Activated B cell treated with CpG ODN at 0.5 μM for 24 hours (primary cell): Measurements from ENCODE around the gene ING4. TPM values are rescaled to one million over a fixed set of nuclear protein-coding genes. Genes with fewer than 3 reads are reported as not detected.

ENCODE experiments used
- ATAC-seq: fragments of 200-7000 bp; cut with Tn5 transposase; one replicate; pipeline ENCODE4 v1.10.0; 2021; ENCODE audit warnings: low read depth, mild to moderate bottlenecking, moderate library complexity
- CTCF ChIA-PET: fragments of 350-600 bp; sonication (Branson Sonifier 250); formaldehyde crosslinking; loops from one replicate; lab custom pipeline; 2021; ENCODE audit warnings: antibody characterized with exemption; lab: Charles Lee
- POLR2A ChIA-PET: fragments of 350-600 bp; sonication (Branson Sonifier 250); formaldehyde crosslinking; loops from one replicate; lab custom pipeline; 2021; ENCODE audit warnings: antibody characterized with exemption; lab: Charles Lee
- DNase-seq: peaks from one replicate; pipeline ENCODE4 v3.0.0; 2022
- H3K27ac Mint-ChIP-seq: one replicate; pipeline ENCODE4 v1.8.0; 2020; ENCODE audit warnings: mixed read lengths
- H3K27me3 Mint-ChIP-seq: one replicate; pipeline ENCODE4 v1.8.0; 2021; ENCODE audit warnings: mixed read lengths
- H3K36me3 Mint-ChIP-seq: one replicate; pipeline ENCODE4 v1.8.0; 2021; ENCODE audit warnings: low read depth, mixed read lengths
- H3K4me1 Mint-ChIP-seq: one replicate; pipeline ENCODE4 v1.8.0; 2021; ENCODE audit warnings: mixed read lengths
- H3K4me3 Mint-ChIP-seq: one replicate; pipeline ENCODE4 v1.8.0; 2020; ENCODE audit warnings: mild to moderate bottlenecking, mixed read lengths
- H3K9me3 Mint-ChIP-seq: one replicate; pipeline ENCODE4 v1.8.0; 2020; ENCODE audit warnings: mixed read lengths
- CTCF ChIP-seq: fragments of 200-600 bp; IDR thresholded peaks from one replicate; pipeline ENCODE4 v1.8.0; 2022; ENCODE audit warnings: antibody characterized with exemption, mild to moderate bottlenecking
- intact Hi-C: fragments of 100-400 bp; cut with micrococcal nuclease; formaldehyde crosslinking; loops from one replicate; pipeline ENCODE4 v1.15.1; 2024
- total RNA-seq: library from RNA; stranded (reverse); gene quantifications from 2 replicates; pipeline ENCODE4 v1.2.3, GENCODE V29; 2022

Gene ING4
- total RNA-seq, 1 donor from 2014 or later: 39.2 TPM

GRCh38 chr12:6604259-6605029 lies 58.5 kb downstream of the ING4 start:
- no peak for ATAC-seq
- no peaks in the 10 kb centered on the region for H3K9me3 Mint-ChIP-seq
- ChIA-PET CTCF (interaction anchor here (0.7 to 0.8 kb wide), 2 partner anchors 34 to 149 kb away, joined by 3 read pairs; partner anchors contain the start of gene MLF2), POLR2A (interaction anchor here (0.6 to 1.2 kb wide), 7 partner anchors 9 to 417 kb away, joined by 3 to 4 read pairs (median 3); partner anchors contain the start of gene SPSB2)
- peak overlapping the region; percentile 82 for H3K27ac Mint-ChIP-seq
- intact Hi-C loops: loop anchor here (5.0 kb wide), 1 partner anchor 368 kb away; the partner anchor contains the start of genes EMG1 and PHB2
- no peak for TF ChIP-seq CTCF
- H3K4me3 Mint-ChIP-seq: no peak overlapping the region
- DNase-seq: no peak
- H3K4me1 Mint-ChIP-seq: peaks cover 46% of the 10 kb centered on the region
- H3K27me3 Mint-ChIP-seq: no peaks in the 10 kb centered on the region
- peaks cover 63% of the 10 kb centered on the region for H3K36me3 Mint-ChIP-seq

- POLR2A ChIA-PET: interaction anchor here (0.5 to 2.6 kb wide), 8 partner anchors 10 to 121 kb away, joined by 3 to 8 read pairs (median 4); partner anchors contain the start of genes COPS7A, MRPL51, NOP2 and ZNF384
- Mint-ChIP-seq H3K9me3 (no peaks in the 10 kb centered on the region), H3K27ac (peak overlapping the region; percentile 56), H3K4me1 (peaks cover 45% of the 10 kb centered on the region), H3K4me3 (peak overlapping the region; percentile 56), H3K27me3 (no peaks in the 10 kb centered on the region), H3K36me3 (peaks cover 75% of the 10 kb centered on the region)
- ATAC-seq (no peak), DNase-seq (no peak)
- intact Hi-C loops: no loop called here
- TF ChIP-seq CTCF: no peak
- CTCF ChIA-PET: interaction anchor here (0.9 kb wide), 1 partner anchor 33 kb away, joined by 3 read pairs; no protein-coding TSS in a partner anchor
Observed at GRCh38 chr12:6603095-6603567, 59.8 kb downstream of the ING4 start.

GRCh38 chr12:6602526-6602925 lies 60.4 kb downstream of the ING4 start:
- no peak for TF ChIP-seq CTCF
- Mint-ChIP-seq H3K27me3 (no peaks in the 10 kb centered on the region), H3K27ac (peak overlapping the region; percentile 53), H3K9me3 (no peaks in the 10 kb centered on the region), H3K36me3 (peaks cover 81% of the 10 kb centered on the region), H3K4me1 (peaks cover 45% of the 10 kb centered on the region), H3K4me3 (no peak overlapping the region)
- DNase-seq (no peak), ATAC-seq (no peak)
- ChIA-PET POLR2A (interaction anchor here (0.5 to 2.6 kb wide), 8 partner anchors 11 to 219 kb away, joined by 3 to 8 read pairs (median 4); partner anchors contain the start of genes COPS7A, MRPL51, NOP2 and ZNF384), CTCF (interaction anchor here (0.9 kb wide), 1 partner anchor 32 kb away, joined by 3 read pairs; no protein-coding TSS in a partner anchor)
- intact Hi-C loops: no loop called here

Other genes with a start within 250 kb of the ING4 start
- 39.3 and 43.8 TPM in 2 replicates for gene CD27, start 218.2 kb downstream of the ING4 start, total RNA-seq
- gene TAPBPL, start 211.1 kb downstream of the ING4 start, total RNA-seq: 52.5 and 64.0 TPM in 2 replicates
- 32.9 and 34.5 TPM in 2 replicates for gene VAMP1, start 192.4 kb downstream of the ING4 start, total RNA-seq
- 130 and 145 TPM in 2 replicates for gene MRPL51, start 169.9 kb downstream of the ING4 start, total RNA-seq
- 38.4 and 40.9 TPM in 2 replicates for gene NCAPD2, start 169.0 kb downstream of the ING4 start, total RNA-seq
- gene GAPDH, start 128.6 kb downstream of the ING4 start, total RNA-seq: 1,003 and 1,033 TPM in 2 replicates
- 23.6 and 25.9 TPM in 2 replicates for gene IFFO1, start 107.1 kb downstream of the ING4 start, total RNA-seq
- gene NOP2, start 94.8 kb downstream of the ING4 start, total RNA-seq: 114 and 121 TPM in 2 replicates
- 342 and 345 TPM in 2 replicates for gene CHD4, start 55.7 kb downstream of the ING4 start, total RNA-seq
- 27.7 and 30.4 TPM in 2 replicates for gene LPAR5, start 27.2 kb downstream of the ING4 start, total RNA-seq
- 5.4 and 7.7 TPM in 2 replicates for gene ACRBP, start 15.7 kb downstream of the ING4 start, total RNA-seq
- gene ZNF384, start 26.3 kb upstream of the ING4 start, total RNA-seq: 81.7 and 98.6 TPM in 2 replicates
- 0.24 and 0.40 TPM in 2 replicates for gene PIANP, start 37.7 kb upstream of the ING4 start, total RNA-seq
- gene COPS7A, start 60.9 kb upstream of the ING4 start, total RNA-seq: 28.1 and 35.8 TPM in 2 replicates
- gene MLF2, start 90.0 kb upstream of the ING4 start, total RNA-seq: 102 and 105 TPM in 2 replicates
- 4.8 and 6.4 TPM in 2 replicates for gene PTMS, start 103.2 kb upstream of the ING4 start, total RNA-seq
- 0.12 TPM in 1 of 2 replicates, not detected in the other for gene LAG3, start 109.4 kb upstream of the ING4 start, total RNA-seq
- 0.22 and 0.32 TPM in 2 replicates for gene CD4, start 126.4 kb upstream of the ING4 start, total RNA-seq
- not detected in 2 replicates for gene GPR162, start 158.7 kb upstream of the ING4 start, total RNA-seq
- not detected in 2 replicates for gene P3H3, start 165.3 kb upstream of the ING4 start, total RNA-seq
- 0.51 and 0.60 TPM in 2 replicates for gene GNB3, start 177.8 kb upstream of the ING4 start, total RNA-seq
- 1.2 and 1.6 TPM in 2 replicates for gene CDCA3, start 188.2 kb upstream of the ING4 start, total RNA-seq
- 108 and 110 TPM in 2 replicates for gene USP5, start 189.0 kb upstream of the ING4 start, total RNA-seq
- 306 and 318 TPM in 2 replicates for gene TPI1, start 204.4 kb upstream of the ING4 start, total RNA-seq
- gene SPSB2, start 210.2 kb upstream of the ING4 start, total RNA-seq: 14.4 and 16.2 TPM in 2 replicates
- gene LRRC23, start 241.7 kb upstream of the ING4 start, total RNA-seq: 7.7 and 8.8 TPM in 2 replicates